Naive thymus-derived CD4-positive, alpha-beta T cell (primary cell): Measurements from ENCODE around the gene USP22. TPM values are rescaled to one million over a fixed set of nuclear protein-coding genes. Genes with fewer than 3 reads are reported as not detected.
A peak's percentile ranks its signal among the peaks of the same experiment; 100 is the strongest.

Experiments used
- ATAC-seq: fragments of 150-1000 bp; cut with Tn5 transposase; 2 replicates; pipeline ENCODE4 v1.10.0; 2021; ENCODE audit warnings: mild to moderate bottlenecking, moderate library complexity
- CTCF ChIA-PET: fragments of 350-600 bp; sonication (Branson Sonifier 250); formaldehyde crosslinking; loops from one replicate; lab custom pipeline; 2021; ENCODE audit warnings: antibody characterized with exemption; lab: Charles Lee
- POLR2A ChIA-PET: fragments of 350-600 bp; sonication (Branson Sonifier 250); formaldehyde crosslinking; loops from one replicate; lab custom pipeline; 2021; ENCODE audit warnings: antibody characterized with exemption, inconsistent platforms; lab: Charles Lee
- DNase-seq, 9 donors: peaks; one replicate each; pipeline versions ENCODE4 v3.0.0 to v3.0.0-alpha.2; 2020 to 2022; ENCODE audit warnings: mixed read lengths in 1 of 9
- H3K27ac ChIP-seq: one replicate; pipeline ENCODE4 v1.7.0; 2013; ENCODE audit warnings: mild to moderate bottlenecking, low read depth, low read length, moderate library complexity
- H3K27me3 ChIP-seq, 2 donors: one replicate each; pipeline ENCODE4 v1.7.0; 2013; ENCODE audit warnings: low read length in 2 of 2, mild to moderate bottlenecking in 2 of 2, moderate library complexity in 2 of 2; ENCODE audit not compliant: control insufficient read depth in 2 of 2, insufficient read depth in 2 of 2
- H3K36me3 ChIP-seq, 3 experiments: 1 replicate in 2 of 3; 2 replicates in 1 of 3; pipeline ENCODE4 v1.7.0; 2013; ENCODE audit warnings: low read length in 3 of 3, mild to moderate bottlenecking in 3 of 3, moderate library complexity in 1 of 3; ENCODE audit not compliant: insufficient read depth in 3 of 3, control insufficient read depth in 2 of 3
- H3K4me1 ChIP-seq, 2 donors: one replicate each; pipeline ENCODE4 v1.7.0; 2013; ENCODE audit warnings: low read length in 2 of 2, mild to moderate bottlenecking in 2 of 2, moderate library complexity in 1 of 2; ENCODE audit not compliant: control insufficient read depth in 2 of 2, insufficient read depth in 2 of 2
- H3K4me3 ChIP-seq: 2 replicates; pipeline ENCODE4 v1.7.0; 2013; ENCODE audit warnings: mild to moderate bottlenecking, low read length
- H3K9me3 ChIP-seq, 3 experiments: 1 replicate in 2 of 3; 2 replicates in 1 of 3; pipeline ENCODE4 v1.7.0; 2013; ENCODE audit warnings: low read length in 3 of 3; ENCODE audit not compliant: control insufficient read depth in 2 of 3
- H3K27ac Mint-ChIP-seq, 9 donors: one replicate each; pipeline ENCODE4 v1.8.0; 2020 to 2022; ENCODE audit warnings: mixed read lengths in 9 of 9, mild to moderate bottlenecking in 8 of 9, moderate library complexity in 5 of 9, inconsistent platforms in 2 of 9
- H3K27me3 Mint-ChIP-seq, 5 donors: one replicate each; pipeline ENCODE4 v1.8.0; 2021 to 2022; ENCODE audit warnings: mixed read lengths in 5 of 5, mild to moderate bottlenecking in 1 of 5
- H3K36me3 Mint-ChIP-seq, 5 donors: one replicate each; pipeline ENCODE4 v1.8.0; 2020 to 2022; ENCODE audit warnings: mixed read lengths in 5 of 5, mild to moderate bottlenecking in 3 of 5, inconsistent platforms in 1 of 5
- H3K4me1 Mint-ChIP-seq, 7 donors: one replicate each; pipeline ENCODE4 v1.8.0; 2020 to 2022; ENCODE audit warnings: mixed read lengths in 7 of 7, mild to moderate bottlenecking in 3 of 7, inconsistent platforms in 1 of 7
- H3K4me3 Mint-ChIP-seq, 10 donors: one replicate each; pipeline ENCODE4 v1.8.0; 2020 to 2022; ENCODE audit warnings: mild to moderate bottlenecking in 10 of 10, mixed read lengths in 10 of 10, moderate library complexity in 6 of 10, inconsistent platforms in 2 of 10
- H3K9me3 Mint-ChIP-seq, 11 donors: one replicate each; pipeline ENCODE4 v1.8.0; 2020 to 2022; ENCODE audit warnings: mixed read lengths in 11 of 11, mild to moderate bottlenecking in 4 of 11, inconsistent platforms in 1 of 11, moderate library complexity in 1 of 11
- intact Hi-C, 2 donors: fragments of 100-400 bp; cut with micrococcal nuclease; formaldehyde crosslinking; loops; one replicate each; pipeline ENCODE4 v1.15.1; 2023
- polyA plus RNA-seq, 2 donors: library from polyadenylated mRNA; unstranded; fragments of 300-500 nt; fragmentation: Illumina TruSeq; gene quantifications; one replicate each; pipeline ENCODE4 v1.2.3, GENCODE V29; 2021
- total RNA-seq, 6 experiments: library from RNA in 5 of 6; stranded (reverse) in 5 of 6; gene quantifications; 1 replicate in 5 of 6; 2 replicates in 1 of 6; pipeline ENCODE4 v1.2.3 and lab custom pipeline; 2021 to 2026

USP22 gene
- total and polyA plus RNA-seq, 7 experiments from 2014 or later = 35.0 to 172 (median 138) TPM

DNA sequence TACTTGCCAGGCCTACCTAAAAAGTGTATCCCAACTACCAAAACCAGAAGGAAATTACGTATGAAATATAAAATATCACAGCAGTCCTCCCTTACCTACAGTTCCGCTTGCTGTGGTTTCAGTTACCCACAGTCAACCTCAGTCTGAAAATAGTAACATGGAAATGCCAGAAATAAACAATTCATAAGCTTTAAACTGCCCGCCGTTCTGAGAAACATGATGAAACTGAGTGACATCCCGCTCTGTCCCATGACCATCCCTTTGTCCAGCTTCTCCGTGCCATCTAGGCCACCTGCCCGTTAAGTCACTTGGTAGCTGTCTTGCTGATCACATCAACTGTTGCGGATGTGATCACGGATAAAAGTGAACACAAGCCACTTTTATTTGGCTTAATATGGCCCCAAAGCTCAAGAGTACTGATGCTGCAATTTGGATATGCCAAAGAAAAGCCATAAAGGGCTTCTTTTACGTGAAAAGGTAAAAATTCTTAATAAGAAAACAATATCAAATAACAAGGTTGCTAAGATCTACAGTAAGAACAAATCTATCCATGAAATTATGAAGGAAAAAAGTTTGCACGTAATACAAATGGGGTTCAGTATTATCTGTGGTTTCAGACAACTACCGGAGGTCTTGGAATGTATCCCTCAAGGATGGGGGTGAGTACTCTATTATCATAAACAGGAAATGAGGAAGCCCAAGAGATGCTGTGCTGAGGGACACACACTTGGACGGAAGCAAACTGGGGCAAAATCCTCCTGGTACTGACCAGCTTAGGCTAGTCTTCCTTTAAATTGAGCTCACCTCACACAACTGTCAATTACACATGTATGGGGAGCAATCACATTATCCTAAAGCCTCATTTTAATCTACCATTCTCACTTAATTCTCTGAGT lies 8.2 kb downstream of the USP22 start:
- ATAC-seq (peak; percentile 77), DNase-seq (peak in 8 of 9 donors; percentile 39 to 67 (median 58))
- Histone ChIP-seq H3K9me3 (no peaks in the 10 kb centered on the region), H3K4me1 (peaks cover 45 to 83% of the 10 kb centered on the region in 2 donors), H3K27me3 (no peaks in the 10 kb centered on the region), H3K27ac (peak overlapping the region; percentile 68), H3K4me3 (peak overlapping the region; percentile 42), H3K36me3 (peaks cover 0 to 7% (median 7%) of the 10 kb centered on the region in 3 experiments)
- H3K4me1 Mint-ChIP-seq = peaks cover 56 to 93% (median 82%) of the 10 kb centered on the region in 7 donors
- peak overlapping the region; percentile 74 to 94 (median 86) for H3K27ac Mint-ChIP-seq
- peaks cover 0 to 14% (median 0%) of the 10 kb centered on the region in 5 donors for H3K36me3 Mint-ChIP-seq
- no peaks in the 10 kb centered on the region for H3K9me3 Mint-ChIP-seq
- peak overlapping the region; percentile 54 to 90 (median 85) for H3K4me3 Mint-ChIP-seq
- intact Hi-C loops = loop anchor here (1.0 kb wide), 1 partner anchor 9 kb away; the partner anchor contains the start of gene USP22 (in 2 of the 2)
- CTCF ChIA-PET = interaction anchor here (1.0 to 1.1 kb wide), 3 partner anchors 9 to 91 kb away, joined by 3 read pairs; partner anchors contain the start of gene USP22
- H3K27me3 Mint-ChIP-seq = no peaks in the 10 kb centered on the region
- POLR2A ChIA-PET = interaction anchor here (0.8 to 2.1 kb wide), 3 partner anchors 9 to 249 kb away, joined by 3 to 20 read pairs (median 3); partner anchors contain the start of gene USP22

DNA sequence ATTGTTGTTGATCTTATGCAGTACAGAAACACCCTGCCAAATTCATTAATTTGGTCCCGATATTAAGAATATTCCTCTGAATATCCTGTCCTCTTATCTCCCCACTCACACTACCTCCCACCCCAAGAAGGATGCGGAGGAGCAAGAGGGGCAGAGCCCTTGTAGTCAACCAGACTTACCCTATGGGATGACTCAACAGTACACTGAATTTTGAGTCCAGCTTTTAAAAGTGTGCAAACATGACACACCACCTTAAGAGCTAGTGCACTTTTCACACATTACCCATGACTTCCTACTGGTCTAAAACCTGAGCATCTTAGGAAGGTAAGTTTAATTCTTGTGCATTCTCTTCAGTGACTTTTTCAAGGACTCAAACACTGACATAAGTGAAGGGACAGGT lies 9.5 kb downstream of the USP22 start:
- CTCF ChIA-PET = interaction anchor here (0.7 kb wide), 2 partner anchors 10 kb away, joined by 3 read pairs; no protein-coding TSS in a partner anchor
- Mint-ChIP-seq H3K36me3 (peaks cover 0 to 14% (median 0%) of the 10 kb centered on the region in 5 donors), H3K4me1 (peaks cover 66 to 97% (median 87%) of the 10 kb centered on the region in 7 donors), H3K27me3 (no peaks in the 10 kb centered on the region), H3K4me3 (peak overlapping the region; percentile 54 to 90 (median 74)), H3K9me3 (no peaks in the 10 kb centered on the region), H3K27ac (peak overlapping the region; percentile 57 to 86 (median 77))
- DNase-seq (no peak), ATAC-seq (no peak)
- peaks cover 45 to 86% of the 10 kb centered on the region in 2 donors for H3K4me1 ChIP-seq
- no peaks in the 10 kb centered on the region for H3K9me3 ChIP-seq
- no peak overlapping the region for H3K27ac ChIP-seq
- no peaks in the 10 kb centered on the region for H3K27me3 ChIP-seq
- intact Hi-C loops = no loop called here
- POLR2A ChIA-PET = interaction anchor here (1.0 to 2.1 kb wide), 3 partner anchors 9 to 12 kb away, joined by 3 to 20 read pairs (median 3); partner anchors contain the start of gene USP22
- H3K36me3 ChIP-seq = peaks cover 0 to 9% (median 7%) of the 10 kb centered on the region in 3 experiments
- no peak overlapping the region for H3K4me3 ChIP-seq

DNA sequence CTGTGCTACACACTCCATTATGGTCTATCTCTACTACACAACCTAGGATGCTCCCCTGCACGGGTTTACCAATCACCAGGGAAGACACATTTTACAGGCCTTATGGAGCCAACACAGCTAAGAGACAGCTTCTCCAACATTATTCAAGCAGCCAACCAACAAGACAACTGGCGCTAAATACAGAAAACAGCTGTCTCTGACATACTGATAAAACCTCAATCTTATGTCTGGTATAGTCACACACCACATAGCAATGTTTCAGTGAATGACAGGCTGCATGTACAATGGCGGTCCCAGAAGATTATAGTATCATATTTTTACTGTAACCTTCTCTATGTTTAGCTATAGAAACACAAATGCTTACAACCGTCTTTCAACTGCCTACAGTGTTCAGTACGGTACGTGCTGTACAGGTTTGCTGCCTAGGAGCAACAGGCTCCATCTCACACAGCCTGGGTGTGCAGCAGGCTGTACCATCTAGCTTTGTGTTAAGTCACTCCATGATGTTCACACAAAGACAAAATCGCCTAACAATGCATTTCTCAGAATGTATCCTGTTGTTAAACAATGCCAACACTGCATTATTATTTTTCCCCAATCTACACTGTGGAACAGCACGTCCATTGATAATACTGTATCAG lies 10.9 kb downstream of the USP22 start:
- H3K4me3 Mint-ChIP-seq = peak overlapping the region in 8 of 10 donors; percentile 11 to 71 (median 36)
- H3K27ac Mint-ChIP-seq = peak overlapping the region in 3 of 9 donors; percentile 9 to 53 (median 44)
- peak overlapping the region; percentile 3 for H3K27ac ChIP-seq
- H3K27me3 Mint-ChIP-seq = no peaks in the 10 kb centered on the region
- CTCF ChIA-PET = interaction anchor here (0.7 to 2.3 kb wide), 3 partner anchors 11 to 480 kb away, joined by 3 to 9 read pairs (median 3); partner anchors contain the start of gene USP22
- POLR2A ChIA-PET = interaction anchor here (1.0 to 2.9 kb wide), 2 partner anchors 11 to 21 kb away, joined by 4 to 20 read pairs; partner anchors contain the start of gene USP22
- ATAC-seq (no peak), DNase-seq (no peak)
- H3K4me1 Mint-ChIP-seq = peaks cover 58 to 95% (median 87%) of the 10 kb centered on the region in 7 donors
- no peaks in the 10 kb centered on the region for H3K9me3 ChIP-seq
- peaks cover 0 to 17% (median 0%) of the 10 kb centered on the region in 3 experiments for H3K36me3 ChIP-seq
- H3K36me3 Mint-ChIP-seq = peaks cover 0 to 15% (median 4%) of the 10 kb centered on the region in 5 donors
- peaks cover 45 to 77% of the 10 kb centered on the region in 2 donors for H3K4me1 ChIP-seq
- intact Hi-C loops = no loop called here
- H3K27me3 ChIP-seq = no peaks in the 10 kb centered on the region
- H3K4me3 ChIP-seq = no peak overlapping the region
- no peaks in the 10 kb centered on the region for H3K9me3 Mint-ChIP-seq

DNA sequence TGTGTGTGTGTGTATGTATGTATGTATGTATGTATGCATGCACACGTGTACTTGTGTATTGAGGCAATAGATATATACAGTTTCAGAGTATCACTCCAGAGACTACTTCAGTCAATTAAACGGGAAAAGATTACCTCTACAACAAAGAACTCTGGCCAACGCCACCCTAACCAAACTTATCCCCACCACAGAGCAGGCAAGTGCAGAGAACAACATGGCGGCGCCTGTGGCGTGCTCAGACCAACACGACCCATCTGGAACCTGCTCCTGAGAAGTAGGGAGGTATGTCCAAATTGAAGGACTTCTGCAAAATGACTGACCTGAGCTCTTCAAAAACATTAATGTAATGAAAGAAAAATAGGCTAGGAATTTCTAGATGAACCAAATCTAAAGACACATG lies 12.4 kb downstream of the USP22 start:
- Mint-ChIP-seq H3K9me3 (no peaks in the 10 kb centered on the region), H3K36me3 (peaks cover 3 to 14% (median 10%) of the 10 kb centered on the region in 5 donors), H3K27ac (peak overlapping the region in 6 of 9 donors; percentile 7 to 75 (median 47)), H3K4me1 (peaks cover 51 to 85% (median 77%) of the 10 kb centered on the region in 7 donors), H3K4me3 (peak overlapping the region in 6 of 10 donors; percentile 4 to 59 (median 32)), H3K27me3 (no peaks in the 10 kb centered on the region)
- no peak overlapping the region for H3K27ac ChIP-seq
- H3K36me3 ChIP-seq = peaks cover 0 to 31% (median 2%) of the 10 kb centered on the region in 3 experiments
- intact Hi-C loops = no loop called here
- DNase-seq = no peak
- POLR2A ChIA-PET = interaction anchor here (2.9 kb wide), 1 partner anchor 13 kb away, joined by 20 read pairs; the partner anchor contains the start of gene USP22
- H3K9me3 ChIP-seq = no peaks in the 10 kb centered on the region
- no peaks in the 10 kb centered on the region for H3K27me3 ChIP-seq
- CTCF ChIA-PET = interaction anchor here (0.7 to 2.3 kb wide), 2 partner anchors 13 to 410 kb away, joined by 3 to 9 read pairs; partner anchors contain the start of gene USP22
- no peak for ATAC-seq
- peaks cover 42 to 65% of the 10 kb centered on the region in 2 donors for H3K4me1 ChIP-seq
- no peak overlapping the region for H3K4me3 ChIP-seq

DNA sequence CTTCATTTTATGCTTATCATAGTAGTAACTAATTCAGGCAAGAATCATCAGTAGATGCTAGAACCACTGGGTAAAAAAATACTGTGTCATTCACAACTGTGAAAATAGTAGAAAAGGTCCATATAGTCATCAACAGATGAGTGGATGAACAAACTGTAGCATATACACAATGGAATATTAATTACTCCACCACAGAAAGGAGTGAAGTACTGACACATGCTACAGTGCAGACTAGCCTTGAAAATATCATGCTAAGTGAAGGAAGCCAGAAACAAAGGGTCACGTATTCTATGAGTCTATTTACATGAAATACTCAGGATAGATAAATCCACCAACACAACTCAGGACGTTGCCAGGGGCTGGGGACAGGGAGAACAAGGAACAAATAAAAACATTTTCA lies 13.3 kb downstream of the USP22 start:
- Histone ChIP-seq H3K9me3 (no peaks in the 10 kb centered on the region), H3K4me3 (no peak overlapping the region), H3K36me3 (peaks cover 0 to 40% (median 4%) of the 10 kb centered on the region in 3 experiments), H3K4me1 (peaks cover 34 to 57% of the 10 kb centered on the region in 2 donors), H3K27me3 (no peaks in the 10 kb centered on the region), H3K27ac (no peak overlapping the region)
- peak overlapping the region in 6 of 9 donors; percentile 3 to 72 (median 50) for H3K27ac Mint-ChIP-seq
- no peaks in the 10 kb centered on the region for H3K9me3 Mint-ChIP-seq
- DNase-seq (no peak), ATAC-seq (no peak)
- POLR2A ChIA-PET = no interaction called here
- peak overlapping the region in 7 of 10 donors; percentile 10 to 72 (median 37) for H3K4me3 Mint-ChIP-seq
- H3K4me1 Mint-ChIP-seq = peaks cover 44 to 85% (median 77%) of the 10 kb centered on the region in 7 donors
- H3K36me3 Mint-ChIP-seq = peaks cover 4 to 17% (median 12%) of the 10 kb centered on the region in 5 donors
- no peaks in the 10 kb centered on the region for H3K27me3 Mint-ChIP-seq
- intact Hi-C loops = no loop called here
- CTCF ChIA-PET = no interaction called here

DNA sequence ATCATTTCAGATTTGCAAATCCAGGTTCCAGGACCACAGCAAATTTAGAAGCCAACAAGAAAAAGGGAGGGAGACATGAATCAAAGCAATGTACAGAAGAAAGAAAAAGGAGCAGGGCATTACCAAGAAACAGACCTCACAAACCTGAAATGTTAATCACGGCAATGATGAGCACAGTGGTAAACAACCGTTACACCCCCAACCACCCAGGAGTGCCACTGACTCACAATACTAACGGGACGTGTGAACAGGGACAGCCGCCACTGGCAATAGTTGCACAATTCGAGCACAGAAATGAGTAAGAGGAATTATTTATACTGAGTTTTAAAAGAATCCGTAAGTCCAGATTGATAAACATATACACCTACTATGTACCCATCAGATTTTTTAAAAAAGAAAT lies 13.8 kb downstream of the USP22 start:
- intact Hi-C loops = no loop called here
- CTCF ChIA-PET = no interaction called here
- no peaks in the 10 kb centered on the region for H3K9me3 Mint-ChIP-seq
- no peaks in the 10 kb centered on the region for H3K27me3 Mint-ChIP-seq
- peak overlapping the region in 7 of 9 donors; percentile 13 to 72 (median 59) for H3K27ac Mint-ChIP-seq
- peak overlapping the region in 3 of 10 donors; percentile 6 to 59 (median 21) for H3K4me3 Mint-ChIP-seq
- peaks cover 4 to 19% (median 16%) of the 10 kb centered on the region in 5 donors for H3K36me3 Mint-ChIP-seq
- H3K36me3 ChIP-seq = peaks cover 0 to 44% (median 4%) of the 10 kb centered on the region in 3 experiments
- ATAC-seq = peak; percentile 41
- POLR2A ChIA-PET = no interaction called here
- H3K27ac ChIP-seq = no peak overlapping the region
- H3K4me1 ChIP-seq = peaks cover 30 to 59% of the 10 kb centered on the region in 2 donors
- H3K4me1 Mint-ChIP-seq = peaks cover 44 to 85% (median 77%) of the 10 kb centered on the region in 7 donors
- H3K9me3 ChIP-seq = no peaks in the 10 kb centered on the region
- no peak for DNase-seq
- H3K4me3 ChIP-seq = no peak overlapping the region
- no peaks in the 10 kb centered on the region for H3K27me3 ChIP-seq
